OCI-LY1 (cell line): ENCODE results near the gene FMN2.

ENCODE experiments used
- H2AFZ ChIP-seq: fragments of 200-600 bp; sonication (generic), shearing (Covaris generic); 2 replicates; pipeline ENCODE4 v1.6.0; 2014; ENCODE audit warnings: antibody characterized with exemption, mild to moderate bottlenecking, low read length
- H3F3A ChIP-seq: fragments of 200-600 bp; sonication (generic), shearing (Covaris generic); 2 replicates; pipeline ENCODE4 v1.6.0; 2014; ENCODE audit warnings: mild to moderate bottlenecking, antibody characterized with exemption, low read length, moderate library complexity; ENCODE audit not compliant: insufficient read depth
- H3K27ac ChIP-seq: fragments of 200-600 bp; sonication (generic); 2 replicates; pipeline ENCODE4 v1.5.1; 2014; ENCODE audit warnings: low read length, mixed run types, mild to moderate bottlenecking, low read depth; ENCODE audit not compliant: poor library complexity, severe bottlenecking
- H3K27me3 ChIP-seq: fragments of 200-600 bp; sonication (generic); 2 replicates; pipeline ENCODE4 v1.6.0; 2014; ENCODE audit warnings: antibody characterized with exemption, mild to moderate bottlenecking, low read length, moderate library complexity; ENCODE audit not compliant: insufficient read depth
- H3K36me3 ChIP-seq: fragments of 200-600 bp; sonication (generic); 2 replicates; pipeline ENCODE4 v1.6.1; 2014; ENCODE audit warnings: mild to moderate bottlenecking, antibody characterized with exemption, low read length, moderate library complexity, mixed read lengths; ENCODE audit not compliant: insufficient read depth
- H3K4me1 ChIP-seq: fragments of 200-600 bp; sonication (generic); 2 replicates; pipeline ENCODE4 v1.5.1; 2014; ENCODE audit warnings: mild to moderate bottlenecking, low read length, moderate library complexity; ENCODE audit not compliant: insufficient read depth, severe bottlenecking
- H3K4me2 ChIP-seq: fragments of 200-600 bp; sonication (generic), shearing (Covaris generic); 2 replicates; pipeline ENCODE4 v1.6.1; 2014; ENCODE audit warnings: low read length
- H3K4me3 ChIP-seq: fragments of 200-600 bp; sonication (generic); 2 replicates; pipeline ENCODE4 v1.5.1; 2014; ENCODE audit warnings: low read length, low read depth, mild to moderate bottlenecking, mixed read lengths; ENCODE audit not compliant: poor library complexity, severe bottlenecking
- H3K79me2 ChIP-seq: fragments of 200-600 bp; shearing (Covaris generic); 2 replicates; pipeline ENCODE4 v1.6.1; 2016; ENCODE audit warnings: mixed run types, low read length, mixed read lengths; ENCODE audit not compliant: insufficient read depth
- H3K9ac ChIP-seq: fragments of 200-600 bp; sonication (generic), shearing (Covaris generic); 2 replicates; pipeline ENCODE4 v1.6.1; 2014; ENCODE audit warnings: mild to moderate bottlenecking, low read length, mixed read lengths
- H3K9me2 ChIP-seq: fragments of 200-600 bp; sonication (generic), shearing (Covaris generic); 2 replicates; pipeline ENCODE4 v1.6.1; 2014; ENCODE audit warnings: low read depth, mild to moderate bottlenecking, low read length, mixed read lengths
- H3K9me3 ChIP-seq: fragments of 200-600 bp; shearing (Covaris generic); 2 replicates; pipeline ENCODE4 v1.6.1; 2014; ENCODE audit warnings: low read length, mixed read lengths
- H4K20me1 ChIP-seq: fragments of 200-600 bp; sonication (generic), shearing (Covaris generic); 2 replicates; pipeline ENCODE4 v1.6.0; 2016; ENCODE audit warnings: mild to moderate bottlenecking, low read length; ENCODE audit not compliant: insufficient read depth
- CTCF ChIP-seq: fragments of 200-600 bp; sonication (generic), shearing (Covaris generic); IDR thresholded peaks from 2 replicates; pipeline ENCODE4 v1.5.1; 2017; ENCODE audit warnings: mild to moderate bottlenecking, antibody characterized with exemption, low read length, moderate library complexity, mixed read lengths
- EZH2 ChIP-seq: fragments of 200-600 bp; sonication (generic), shearing (Covaris generic); IDR thresholded peaks from 2 replicates; pipeline ENCODE4 v1.8.0; 2017; ENCODE audit warnings: borderline replicate concordance, mixed run types, mild to moderate bottlenecking, antibody characterized with exemption, low read length, moderate library complexity, mixed read lengths

FMN2 gene

GRCh38 chr1:240192851-240193250 is 101.2 kb downstream of the FMN2 start:
- no peaks in the 10 kb centered on the region for H3K9me2 ChIP-seq
- H3K4me1 ChIP-seq: no peaks in the 10 kb centered on the region
- H4K20me1 ChIP-seq: no peaks in the 10 kb centered on the region
- H3F3A ChIP-seq: no peaks in the 10 kb centered on the region
- no peak for TF ChIP-seq EZH2
- TF ChIP-seq CTCF: no peak
- H3K36me3 ChIP-seq: no peaks in the 10 kb centered on the region
- H3K4me3 ChIP-seq: no peak overlapping the region
- H3K9ac ChIP-seq: no peak overlapping the region
- no peaks in the 10 kb centered on the region for H3K9me3 ChIP-seq
- no peak overlapping the region for H3K4me2 ChIP-seq
- no peaks in the 10 kb centered on the region for H3K27me3 ChIP-seq
- H2AFZ ChIP-seq: no peak overlapping the region
- no peaks in the 10 kb centered on the region for H3K79me2 ChIP-seq
- no peak overlapping the region for H3K27ac ChIP-seq

- Histone ChIP-seq H3K9me3 (no peaks in the 10 kb centered on the region), H2AFZ (no peak overlapping the region), H3K4me3 (no peak overlapping the region), H3K36me3 (no peaks in the 10 kb centered on the region), H3F3A (no peaks in the 10 kb centered on the region), H3K27ac (no peak overlapping the region), H3K4me1 (no peaks in the 10 kb centered on the region), H3K9ac (no peak overlapping the region), H3K4me2 (no peak overlapping the region), H4K20me1 (no peaks in the 10 kb centered on the region), H3K79me2 (no peaks in the 10 kb centered on the region), H3K27me3 (no peaks in the 10 kb centered on the region), H3K9me2 (no peaks in the 10 kb centered on the region)
- TF ChIP-seq EZH2 (no peak), CTCF (no peak)
These were observed 102.0 kb downstream of the FMN2 start for GRCh38 chr1:240193679-240194078.

GRCh38 chr1:240194120-240194519 is 102.4 kb downstream of the FMN2 start:
- Histone ChIP-seq H3K9me3 (no peaks in the 10 kb centered on the region), H3K36me3 (no peaks in the 10 kb centered on the region), H2AFZ (no peak overlapping the region), H3K4me2 (no peak overlapping the region), H3K79me2 (no peaks in the 10 kb centered on the region), H4K20me1 (no peaks in the 10 kb centered on the region), H3K27ac (no peak overlapping the region), H3F3A (no peaks in the 10 kb centered on the region), H3K4me1 (no peaks in the 10 kb centered on the region), H3K4me3 (no peak overlapping the region), H3K27me3 (no peaks in the 10 kb centered on the region), H3K9me2 (no peaks in the 10 kb centered on the region), H3K9ac (no peak overlapping the region)
- TF ChIP-seq EZH2: no peak
- no peak for TF ChIP-seq CTCF
